Measurements from ENCODE around the gene HCN1.

DNA sequence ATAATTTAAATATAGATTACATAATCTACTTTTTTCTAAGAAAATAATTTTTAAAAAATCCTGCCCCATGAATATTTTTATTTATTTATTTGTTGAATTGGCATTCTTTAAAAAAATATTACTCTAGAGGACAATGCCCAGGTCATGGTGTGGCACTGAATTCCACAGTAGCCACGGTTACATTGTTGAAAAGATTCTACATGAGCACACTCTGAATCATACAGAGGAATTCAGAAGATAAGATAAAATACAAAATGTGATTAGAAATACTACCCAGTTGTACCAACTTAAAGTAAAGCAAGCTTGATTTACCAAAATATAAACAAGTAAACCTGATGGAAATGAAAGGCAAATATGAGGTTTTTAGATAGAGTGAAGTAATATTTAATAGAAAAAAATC, 183.7 kb downstream of the HCN1 start:
- TF ChIP-seq, protein P1, sequence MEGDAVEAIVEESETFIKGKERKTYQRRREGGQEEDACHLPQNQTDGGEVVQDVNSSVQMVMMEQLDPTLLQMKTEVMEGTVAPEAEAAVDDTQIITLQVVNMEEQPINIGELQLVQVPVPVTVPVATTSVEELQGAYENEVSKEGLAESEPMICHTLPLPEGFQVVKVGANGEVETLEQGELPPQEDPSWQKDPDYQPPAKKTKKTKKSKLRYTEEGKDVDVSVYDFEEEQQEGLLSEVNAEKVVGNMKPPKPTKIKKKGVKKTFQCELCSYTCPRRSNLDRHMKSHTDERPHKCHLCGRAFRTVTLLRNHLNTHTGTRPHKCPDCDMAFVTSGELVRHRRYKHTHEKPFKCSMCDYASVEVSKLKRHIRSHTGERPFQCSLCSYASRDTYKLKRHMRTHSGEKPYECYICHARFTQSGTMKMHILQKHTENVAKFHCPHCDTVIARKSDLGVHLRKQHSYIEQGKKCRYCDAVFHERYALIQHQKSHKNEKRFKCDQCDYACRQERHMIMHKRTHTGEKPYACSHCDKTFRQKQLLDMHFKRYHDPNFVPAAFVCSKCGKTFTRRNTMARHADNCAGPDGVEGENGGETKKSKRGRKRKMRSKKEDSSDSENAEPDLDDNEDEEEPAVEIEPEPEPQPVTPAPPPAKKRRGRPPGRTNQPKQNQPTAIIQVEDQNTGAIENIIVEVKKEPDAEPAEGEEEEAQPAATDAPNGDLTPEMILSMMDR (IDR thresholded peaks at IDR 0.05): no peak
- TF ChIP-seq POLR2A (IDR thresholded peaks at IDR 0.05): no peak
